AG04449 (cell line): ENCODE data around the gene EXOSC6.
"Not testable (repeated sequence)": the region's sequence is repeated elsewhere in the genome, so short reads cannot be mapped to it uniquely, and the experiment has no call there.

Source experiments
- CTCF ChIA-PET: fragments of 350-600 bp; formaldehyde crosslinking; extraction: SDS; loops from one replicate; lab custom pipeline; 2021; ENCODE audit warnings: antibody characterized with exemption; lab: Yijun Ruan, JAX
- POLR2A ChIA-PET: fragments of 400-600, 350-600 bp; formaldehyde crosslinking; extraction: SDS; loops from one replicate; lab custom pipeline; 2020; ENCODE audit warnings: antibody characterized with exemption, inconsistent platforms; lab: Yijun Ruan, JAX
- DNase-seq: peaks from one replicate; pipeline ENCODE4 v3.0.0-alpha.2; 2010; ENCODE audit warnings: low read depth, low spot score
- H3K4me3 ChIP-seq: 2 replicates; pipeline ENCODE4 v1.5.1; 2011; ENCODE audit warnings: low read depth, mild to moderate bottlenecking, control low read depth, low read length
- TF ChIP-seq, protein P1 (sequence below): IDR thresholded peaks from one replicate; pipeline ENCODE4 v1.5.1; 2011; ENCODE audit warnings: mild to moderate bottlenecking, moderate library complexity, low read length, control low read depth, inconsistent platforms; ENCODE audit not compliant: insufficient read depth; ENCODE audit errors: missing control alignments

Gene EXOSC6

DNA sequence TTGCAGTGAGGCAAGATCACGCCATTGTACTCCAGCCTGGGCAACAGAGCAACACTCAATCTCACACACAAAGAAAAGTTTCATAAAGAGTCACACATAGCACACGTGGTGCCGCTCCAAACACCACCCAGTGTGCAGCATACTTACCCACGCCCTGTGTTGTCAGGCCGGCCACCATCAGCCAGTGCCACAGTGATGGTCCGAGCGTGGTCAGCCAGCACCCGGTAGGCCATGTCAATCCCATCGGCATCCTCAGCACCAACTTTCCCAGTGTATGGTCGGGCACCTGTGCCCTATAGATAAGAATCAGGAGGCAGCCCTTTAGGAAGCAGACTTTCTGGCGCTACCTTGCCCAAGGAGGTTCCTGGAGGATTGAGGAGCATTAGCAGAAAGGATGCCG is 17.7 kb upstream of the EXOSC6 start:
- TF ChIP-seq, protein P1, sequence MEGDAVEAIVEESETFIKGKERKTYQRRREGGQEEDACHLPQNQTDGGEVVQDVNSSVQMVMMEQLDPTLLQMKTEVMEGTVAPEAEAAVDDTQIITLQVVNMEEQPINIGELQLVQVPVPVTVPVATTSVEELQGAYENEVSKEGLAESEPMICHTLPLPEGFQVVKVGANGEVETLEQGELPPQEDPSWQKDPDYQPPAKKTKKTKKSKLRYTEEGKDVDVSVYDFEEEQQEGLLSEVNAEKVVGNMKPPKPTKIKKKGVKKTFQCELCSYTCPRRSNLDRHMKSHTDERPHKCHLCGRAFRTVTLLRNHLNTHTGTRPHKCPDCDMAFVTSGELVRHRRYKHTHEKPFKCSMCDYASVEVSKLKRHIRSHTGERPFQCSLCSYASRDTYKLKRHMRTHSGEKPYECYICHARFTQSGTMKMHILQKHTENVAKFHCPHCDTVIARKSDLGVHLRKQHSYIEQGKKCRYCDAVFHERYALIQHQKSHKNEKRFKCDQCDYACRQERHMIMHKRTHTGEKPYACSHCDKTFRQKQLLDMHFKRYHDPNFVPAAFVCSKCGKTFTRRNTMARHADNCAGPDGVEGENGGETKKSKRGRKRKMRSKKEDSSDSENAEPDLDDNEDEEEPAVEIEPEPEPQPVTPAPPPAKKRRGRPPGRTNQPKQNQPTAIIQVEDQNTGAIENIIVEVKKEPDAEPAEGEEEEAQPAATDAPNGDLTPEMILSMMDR: no peak
- ChIA-PET CTCF (interaction anchor here (0.7 kb wide), 1 partner anchor 10 kb away, joined by 3 read pairs; no protein-coding TSS in a partner anchor), POLR2A (no interaction called here)
- no peak overlapping the region for H3K4me3 ChIP-seq
- no peak for DNase-seq

DNA sequence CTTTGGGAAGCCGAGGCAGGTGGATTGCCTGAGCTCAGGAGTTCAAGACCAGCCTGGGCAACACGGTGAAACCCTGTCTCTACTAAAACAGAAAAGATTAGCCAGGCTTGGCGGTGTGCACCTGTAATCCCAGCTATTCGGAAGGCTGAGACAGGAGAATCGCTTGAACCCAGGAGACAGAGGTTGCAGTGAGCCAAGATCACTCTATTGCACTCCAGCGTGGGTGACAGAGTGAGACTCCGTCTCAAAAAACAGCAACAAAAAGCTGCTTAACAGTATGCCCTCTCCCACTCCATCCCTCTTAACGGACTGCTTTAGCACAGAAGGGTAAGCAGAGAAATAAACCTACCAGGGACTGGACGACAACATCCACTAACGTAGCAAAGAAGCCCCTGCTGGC is 16.2 kb upstream of the EXOSC6 start:
- not testable (repeated sequence) for H3K4me3 ChIP-seq, DNase-seq
- POLR2A ChIA-PET: interaction anchor here (1.2 kb wide), 1 partner anchor 18 kb away, joined by 3 read pairs; no protein-coding TSS in a partner anchor
- CTCF ChIA-PET: interaction anchor here (1.1 to 3.3 kb wide), 8 partner anchors 9 to 106 kb away, joined by 3 to 62 read pairs (median 6); partner anchors contain the start of genes AARS1 and EXOSC6

DNA sequence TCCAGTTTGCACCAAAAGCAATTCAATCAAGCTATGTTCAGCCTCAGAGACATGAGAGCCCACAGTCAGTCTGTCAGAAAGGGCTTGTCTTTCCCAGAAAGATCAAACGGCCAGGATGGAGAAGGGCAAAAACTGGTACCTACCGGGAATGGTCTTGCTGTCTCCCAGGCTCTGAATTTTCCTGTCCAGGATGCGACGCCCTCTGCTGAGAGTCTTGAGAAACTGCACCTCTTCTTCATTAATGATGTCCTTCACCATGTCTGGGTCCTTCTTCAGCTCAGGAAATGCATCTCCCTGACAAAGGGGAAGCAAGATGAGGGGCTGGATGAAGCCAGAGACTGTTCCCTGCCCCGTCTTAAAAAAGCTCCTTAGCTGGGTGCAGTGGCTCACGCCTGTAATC is 15.8 kb upstream of the EXOSC6 start:
- POLR2A ChIA-PET: interaction anchor here (1.2 kb wide), 1 partner anchor 19 kb away, joined by 3 read pairs; no protein-coding TSS in a partner anchor
- no peak overlapping the region for H3K4me3 ChIP-seq
- DNase-seq: no peak
- CTCF ChIA-PET: interaction anchor here (1.1 to 3.3 kb wide), 8 partner anchors 10 to 105 kb away, joined by 3 to 62 read pairs (median 6); partner anchors contain the start of genes AARS1 and EXOSC6
- TF ChIP-seq, protein P1: peak; percentile 57

DNA sequence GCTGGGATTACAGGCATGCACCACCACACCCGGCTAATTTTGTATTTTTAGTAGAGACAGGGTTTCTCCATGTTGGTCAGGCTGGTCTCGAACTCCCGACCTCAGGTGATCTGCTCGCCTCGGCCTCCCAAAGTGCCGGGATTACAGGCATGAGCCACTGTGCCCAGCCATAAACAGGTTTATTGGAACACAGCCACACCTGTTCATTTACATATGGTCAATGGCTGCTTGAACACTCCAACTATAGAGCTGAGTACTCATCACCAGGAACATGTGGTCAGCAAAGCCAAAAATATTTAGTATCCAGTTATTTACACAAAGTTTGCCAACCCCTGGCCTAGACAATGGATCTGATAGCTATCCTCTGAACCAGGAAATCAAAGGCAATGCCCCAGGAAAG is 8.2 kb upstream of the EXOSC6 start:
- DNase-seq, H3K4me3 ChIP-seq, POLR2A ChIA-PET: not testable (repeated sequence)
- CTCF ChIA-PET: interaction anchor here (0.9 to 8.7 kb wide), 3 partner anchors 8 to 11 kb away, joined by 3 to 62 read pairs (median 6); no protein-coding TSS in a partner anchor

DNA sequence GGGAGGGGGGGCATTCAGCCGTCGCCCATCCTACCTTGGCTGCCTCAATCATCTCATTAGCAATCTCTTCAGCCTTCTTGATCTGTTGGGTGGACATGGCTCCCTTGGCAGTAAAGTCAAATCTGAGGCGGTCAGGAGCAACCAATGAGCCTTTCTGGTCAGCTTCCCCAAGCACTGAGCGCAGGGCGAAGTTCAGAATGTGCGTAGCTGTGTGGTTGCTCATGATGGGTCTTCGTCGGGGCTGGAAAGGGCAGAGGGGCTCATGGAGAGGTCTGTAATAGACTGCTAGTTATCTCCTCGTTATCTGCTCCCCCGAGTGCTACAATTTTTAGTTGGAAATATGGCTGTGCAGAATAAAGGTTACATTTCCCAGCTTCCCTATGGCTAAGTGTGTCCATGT is 7.2 kb upstream of the EXOSC6 start:
- no peak overlapping the region for H3K4me3 ChIP-seq
- ChIA-PET POLR2A (interaction anchor here (0.7 kb wide), 1 partner anchor 72 kb away, joined by 3 read pairs; no protein-coding TSS in a partner anchor), CTCF (interaction anchor here (0.9 to 8.7 kb wide), 2 partner anchors 8 to 11 kb away, joined by 3 to 62 read pairs; no protein-coding TSS in a partner anchor)
- no peak for DNase-seq
- TF ChIP-seq, protein P1: no peak

DNA sequence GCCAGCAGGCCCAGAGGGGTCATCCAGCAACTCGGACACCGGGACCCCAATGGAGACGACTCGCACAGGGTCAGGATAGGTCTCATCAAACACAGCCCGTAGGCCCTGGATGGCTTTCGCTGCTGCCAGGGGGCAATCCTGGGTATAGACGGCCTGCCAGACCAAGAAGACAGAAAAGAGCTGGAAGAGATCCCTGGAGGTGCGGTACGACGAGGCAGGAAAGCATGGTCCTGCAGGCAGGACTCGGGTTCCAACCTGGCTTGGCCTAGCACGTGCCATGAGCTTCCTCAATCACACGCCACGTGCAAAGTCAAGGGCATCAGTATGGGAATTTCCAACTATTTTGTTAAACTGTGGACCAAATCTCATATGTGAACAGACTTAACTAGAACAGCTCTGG is 6.3 kb upstream of the EXOSC6 start:
- ChIA-PET POLR2A (no interaction called here), CTCF (interaction anchor here (8.7 kb wide), 1 partner anchor 9 kb away, joined by 62 read pairs; no protein-coding TSS in a partner anchor)
- TF ChIP-seq, protein P1: no peak
- DNase-seq: no peak
- H3K4me3 ChIP-seq: no peak overlapping the region

DNA sequence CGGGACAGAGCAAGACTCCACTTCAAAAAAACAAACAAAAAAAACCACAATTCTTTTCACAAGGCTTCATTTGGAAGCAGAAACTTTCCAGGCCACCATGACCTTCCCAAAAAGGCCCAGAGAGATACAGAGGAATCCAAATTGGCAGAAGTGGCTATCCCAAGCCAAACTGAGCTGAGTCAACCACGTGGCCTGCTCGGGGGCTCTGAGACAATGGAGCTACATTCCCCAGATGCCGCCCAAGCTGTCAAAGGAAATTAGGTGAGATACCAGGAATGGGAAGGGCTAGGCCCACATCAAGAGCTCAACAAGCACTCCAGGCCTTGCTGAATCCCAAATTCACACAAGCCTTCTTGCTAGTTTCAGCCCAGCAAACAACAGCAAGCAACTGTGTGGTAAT is 5.7 kb upstream of the EXOSC6 start:
- no peak overlapping the region for H3K4me3 ChIP-seq
- ChIA-PET POLR2A (no interaction called here), CTCF (interaction anchor here (8.7 kb wide), 1 partner anchor 10 kb away, joined by 62 read pairs; no protein-coding TSS in a partner anchor)
- no peak for DNase-seq
- TF ChIP-seq, protein P1: no peak
